ENCODE measurements around the gene GLS.

GRCh38 chr2:190912726-190913125 is 32.1 kb downstream of the GLS start:
- TF ChIP-seq CTCF (IDR thresholded peaks at IDR 0.05) (no peak), EZH2 (IDR thresholded peaks at IDR 0.05; ENCODE audit: borderline replicate concordance, insufficient read depth, low read depth, low read length, poor library complexity, severe bottlenecking) (no peak)
